HG03565 (cell line): ENCODE measurements around the gene PAFAH2.

Source experiments
- ATAC-seq: cut with Tn5 transposase; IDR thresholded peaks from one replicate; pipeline ENCODE4 v1.9.1; 2021; ENCODE audit warnings: mild to moderate bottlenecking, moderate library complexity; ENCODE audit not compliant: unreplicated experiment

Gene PAFAH2

GRCh38 chr1:25997828-25998761 lies at the start of gene PAFAH2:
Gene PAFAH2 (minus strand): TSS chr1:25998063. CDS start chr1:25990816, 7,247 bp downstream.
- ATAC-seq = peak; percentile 94

- ATAC-seq = no peak
Measured at GRCh38 chr1:26047278-26047874, 49.5 kb upstream of the PAFAH2 start.

GRCh38 chr1:26046246-26047095 lies 48.6 kb upstream of the PAFAH2 start:
- no peak for ATAC-seq

DNA sequence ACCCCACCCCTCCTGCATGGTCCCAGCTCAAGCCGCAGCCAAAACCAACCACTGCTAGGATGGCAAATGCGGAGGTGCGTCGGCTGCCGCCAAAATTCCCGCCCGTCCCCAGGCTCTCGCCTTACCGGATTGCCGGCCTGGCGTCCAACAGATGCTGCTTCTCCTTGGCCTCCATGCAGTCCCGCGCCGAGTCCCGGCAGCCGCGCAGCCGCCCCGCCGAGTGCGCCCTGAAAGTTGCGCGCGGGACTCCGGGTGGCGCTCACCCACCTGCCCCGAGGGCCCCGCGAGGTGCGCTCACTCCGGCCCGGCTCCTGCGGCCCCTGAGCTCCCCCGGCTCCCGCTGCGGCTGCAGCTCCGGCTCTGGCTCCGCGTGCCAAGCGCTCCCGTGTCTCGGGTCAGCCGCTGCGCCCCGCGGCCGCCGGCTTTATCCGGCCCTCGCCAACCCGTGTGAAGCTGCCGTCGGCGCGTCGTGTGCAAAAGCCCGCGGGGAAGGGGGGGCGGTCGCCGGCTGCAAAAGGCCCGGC lies 47.9 kb upstream of the PAFAH2 start, which contains the start of gene SLC30A2:
SLC30A2 (minus strand) TSS at position 397 of the 524 bp plus-strand sequence; CDS start at position 175, 222 bp downstream.
- no peak for ATAC-seq

DNA sequence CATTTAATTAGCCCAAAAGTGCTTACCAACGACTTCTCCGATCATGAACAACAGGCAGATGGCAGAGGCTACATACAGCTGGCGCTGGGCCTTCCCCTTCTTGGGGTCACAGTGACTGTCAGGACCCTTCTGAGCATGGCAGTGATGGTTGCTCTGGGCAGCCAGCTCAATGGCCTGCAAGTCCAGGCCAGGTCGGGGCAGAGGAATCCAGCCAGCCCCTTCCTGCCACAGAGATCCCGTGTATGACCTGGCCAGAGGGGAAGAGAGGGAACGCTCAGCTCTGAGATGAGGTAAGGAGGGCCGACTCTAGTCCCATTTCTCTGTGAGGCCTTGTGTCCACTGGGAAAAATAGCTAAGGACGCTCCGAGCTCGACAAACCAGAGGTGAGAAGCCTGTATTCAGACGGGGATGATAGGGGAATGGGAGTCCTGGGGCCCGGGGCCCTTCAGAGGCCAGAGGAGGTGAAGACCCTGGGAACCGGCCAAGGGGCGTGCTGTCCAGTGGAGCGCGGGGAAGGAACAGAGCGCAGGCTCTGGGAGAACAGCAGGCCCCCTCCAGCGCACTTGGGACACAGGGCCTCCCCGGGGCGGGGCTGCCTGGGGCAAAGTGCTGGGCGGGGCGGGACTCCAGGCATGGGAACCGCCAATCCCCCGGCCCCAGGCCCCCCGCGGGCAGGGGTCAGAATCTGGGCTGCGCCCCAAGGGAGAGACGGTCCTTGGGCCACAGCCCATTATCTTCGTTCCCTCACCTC lies 47.3 kb upstream of the PAFAH2 start:
- ATAC-seq = no peak

GRCh38 chr1:26044414-26044813 lies 46.6 kb upstream of the PAFAH2 start:
- no peak for ATAC-seq

DNA sequence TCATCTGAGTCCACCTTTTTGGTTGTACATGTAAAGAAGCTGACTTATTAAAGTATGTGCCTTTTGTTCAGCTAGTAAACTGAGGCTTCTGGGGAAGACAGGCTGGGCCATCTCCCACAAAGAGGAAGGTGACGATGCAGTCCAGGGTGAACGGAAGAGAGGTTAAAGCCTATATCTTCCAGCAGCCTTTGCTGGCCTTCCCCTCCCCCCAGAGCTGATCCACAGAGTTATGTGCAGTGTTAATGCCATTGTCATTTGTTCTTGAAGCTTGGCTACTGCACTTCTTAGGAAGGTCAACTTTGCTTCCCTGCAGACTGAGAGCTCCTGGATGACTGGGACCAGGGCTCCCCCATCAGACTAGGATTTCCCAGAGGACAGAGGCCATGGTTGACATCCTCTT lies 45.9 kb upstream of the PAFAH2 start:
- no peak for ATAC-seq

DNA sequence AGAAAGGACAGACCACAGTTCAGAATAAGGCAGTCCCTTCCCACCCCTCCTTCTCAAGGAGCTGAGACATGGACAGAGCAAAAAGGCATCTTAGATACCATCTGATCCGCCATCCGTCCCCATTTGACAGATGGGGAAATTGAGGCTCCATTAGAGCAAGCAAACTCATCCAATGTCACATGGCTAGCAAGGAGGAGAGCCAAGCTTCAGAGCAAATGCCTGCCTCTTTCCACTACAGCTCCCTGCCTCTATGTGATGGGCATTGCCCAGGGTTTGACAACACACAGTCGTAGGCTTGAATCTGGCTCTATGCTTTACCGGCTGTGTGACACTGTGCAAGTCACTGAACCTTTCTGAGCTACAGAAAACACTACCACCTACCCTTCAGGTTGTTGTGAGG lies 44.1 kb upstream of the PAFAH2 start:
- no peak for ATAC-seq

DNA sequence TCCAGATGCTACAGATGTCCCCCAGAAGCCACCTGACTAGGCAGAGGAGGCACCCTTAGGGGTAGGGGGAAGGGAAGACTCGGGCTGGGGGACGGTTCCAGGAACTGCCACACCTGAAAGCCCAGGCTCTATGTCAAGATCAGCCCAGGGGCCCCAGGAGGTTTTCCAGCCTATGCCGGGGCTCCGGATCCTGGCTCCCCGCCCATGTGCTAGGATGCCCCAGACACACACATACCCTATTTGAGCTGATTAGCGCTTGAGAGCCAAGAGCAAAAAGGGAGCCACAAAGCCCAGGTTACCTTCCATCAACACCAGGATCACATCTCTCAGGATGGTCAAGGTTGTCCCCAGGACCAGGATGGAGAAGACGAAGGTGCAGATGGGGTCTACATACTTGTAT lies 43.5 kb upstream of the PAFAH2 start:
- no peak for ATAC-seq

DNA sequence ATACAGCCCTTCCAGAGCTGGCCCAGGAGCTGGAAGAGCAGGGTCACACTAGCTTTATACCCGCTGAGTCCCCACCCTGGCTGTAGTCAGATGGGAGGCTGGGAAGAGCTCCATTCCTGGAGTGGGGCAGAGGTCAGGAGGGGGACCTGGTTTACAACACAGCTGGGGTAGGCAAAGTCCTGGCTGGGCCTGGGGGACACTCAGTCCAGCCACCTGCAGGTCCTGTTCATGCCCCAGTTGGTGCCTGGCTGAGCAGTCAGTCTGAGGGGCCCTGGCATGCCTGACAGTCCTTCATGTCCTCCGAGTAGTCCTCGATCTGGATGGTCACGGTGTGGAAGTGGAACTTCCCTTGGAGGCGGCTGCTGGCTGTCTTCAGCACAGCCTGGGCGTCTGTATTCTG lies 41.0 kb upstream of the PAFAH2 start:
- ATAC-seq = no peak

- no peak for ATAC-seq
Measured at GRCh38 chr1:26038477-26038876, 40.6 kb upstream of the PAFAH2 start.

GRCh38 chr1:26037904-26038303 lies 40.0 kb upstream of the PAFAH2 start:
- no peak for ATAC-seq

DNA sequence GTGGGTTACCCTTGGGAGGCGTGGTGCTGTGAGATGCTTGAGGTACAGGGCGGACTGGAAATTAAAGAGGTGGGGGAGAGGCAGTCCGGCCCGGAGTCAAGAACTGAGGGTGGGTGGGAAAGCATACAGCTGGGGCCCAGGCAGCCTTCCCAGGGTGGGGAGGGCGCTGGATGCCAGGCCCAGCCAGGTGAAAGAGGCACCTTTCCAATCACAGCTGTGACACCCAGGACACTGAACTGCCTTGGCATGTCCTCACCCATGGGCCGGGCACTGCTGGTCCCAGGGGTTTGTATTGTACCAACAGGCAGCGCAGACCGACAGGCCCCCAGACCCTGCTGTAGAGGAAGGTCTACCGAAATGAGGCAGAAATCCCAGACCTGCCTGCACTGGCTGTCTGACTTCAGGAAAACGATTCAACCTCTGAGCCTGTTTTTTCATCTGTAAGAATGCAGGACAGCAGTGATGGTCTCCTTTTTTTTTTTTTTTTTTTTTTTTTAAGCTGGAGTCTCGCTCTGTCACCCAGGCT lies 39.0 kb upstream of the PAFAH2 start:
- no peak for ATAC-seq

- ATAC-seq = peak; percentile 54
Measured at GRCh38 chr1:26035959-26036755, 38.3 kb upstream of the PAFAH2 start.

DNA sequence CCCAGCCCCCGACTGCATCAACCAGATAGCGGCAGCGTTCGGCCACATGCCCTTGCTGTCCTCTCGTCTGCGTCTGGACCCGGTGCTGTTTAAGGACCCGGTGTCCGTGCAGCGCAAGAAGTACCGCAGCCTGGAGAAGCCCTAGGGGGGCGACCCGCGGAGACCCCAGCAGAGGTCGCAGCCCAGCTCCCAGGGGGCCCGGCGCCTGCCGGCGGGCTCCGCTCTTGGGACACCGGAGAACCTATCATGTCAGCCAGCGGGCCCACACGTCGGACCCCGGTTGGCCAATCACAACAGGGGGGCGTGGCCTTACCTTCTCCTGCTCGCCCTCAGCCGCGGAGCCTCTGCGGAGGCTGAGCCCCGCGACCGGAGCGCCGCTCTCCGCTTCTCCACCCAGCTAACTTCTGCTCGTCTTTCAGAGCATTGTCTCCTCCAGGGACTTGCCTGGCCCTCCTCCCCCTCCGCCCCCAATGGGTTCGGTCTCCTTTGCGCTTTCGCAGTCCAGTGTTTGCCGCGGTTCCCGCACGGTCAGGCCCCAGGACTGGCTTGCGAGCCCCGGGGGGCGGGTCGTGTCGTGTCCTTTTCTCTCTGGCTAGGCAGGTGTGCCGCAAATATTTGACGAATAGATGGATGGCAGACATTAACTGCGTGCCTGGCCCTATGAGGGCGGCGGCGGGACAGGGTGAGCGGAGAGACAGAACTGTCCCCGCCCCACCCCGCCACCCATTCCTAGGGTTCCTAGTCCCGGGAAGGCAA lies 37.5 kb upstream of the PAFAH2 start:
- peak; percentile 78 for ATAC-seq

GRCh38 chr1:26034504-26035202 lies 36.8 kb upstream of the PAFAH2 start:
- no peak for ATAC-seq

DNA sequence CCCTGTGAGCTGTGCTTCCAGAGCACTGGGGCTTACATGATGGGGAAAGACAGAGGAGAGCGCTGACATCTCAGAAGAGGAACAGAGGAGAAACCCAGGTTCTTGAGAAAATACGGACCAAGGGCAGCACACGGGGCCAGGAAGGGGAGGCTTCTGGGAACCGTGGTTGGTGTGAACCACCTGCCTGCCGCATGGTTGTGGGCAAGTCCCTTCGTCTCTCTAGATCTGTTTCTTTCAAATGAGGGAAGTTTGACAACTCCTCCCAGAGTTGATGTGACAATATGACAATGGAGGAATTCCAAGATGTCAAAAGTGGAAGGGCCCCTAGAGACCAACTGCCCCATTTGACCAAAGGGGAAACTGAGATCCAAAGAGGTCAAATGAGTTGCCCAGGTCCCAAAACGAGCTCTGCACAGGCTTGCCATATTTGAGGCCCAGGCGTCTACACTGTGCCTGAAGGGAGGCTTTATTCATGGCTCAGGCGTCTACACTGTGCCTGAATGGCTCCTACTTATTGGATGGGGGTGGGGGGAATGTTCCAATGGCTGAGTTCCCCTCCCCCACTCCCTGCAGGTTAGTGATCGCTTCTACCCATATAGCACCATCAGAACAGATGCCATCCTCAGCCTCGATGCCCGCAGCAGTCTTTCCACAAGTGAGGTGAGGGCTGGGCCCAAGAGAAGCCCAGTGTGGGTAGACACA lies 34.9 kb upstream of the PAFAH2 start:
- no peak for ATAC-seq
